ENCODE results near the gene CCNB3.

The CCNB3 gene

GRCh38 chrX:50375481-50376267, 171.1 kb downstream of the CCNB3 start:
- DNase-seq = no peak

- no peak for DNase-seq
Observed at GRCh38 chrX:50381729-50382415, 177.3 kb downstream of the CCNB3 start.

GRCh38 chrX:50386520-50386919, 182.0 kb downstream of the CCNB3 start:
- no peak for DNase-seq

GRCh38 chrX:50393902-50394301, 189.3 kb downstream of the CCNB3 start:
- no peak for DNase-seq
